Neuronal stem cell (in vitro differentiated cells): ENCODE data around the gene CIBAR2.

ENCODE experiments used
- DNase-seq: peaks from one replicate; pipeline ENCODE4 v3.0.0-alpha.2; 2013; ENCODE audit warnings: low spot score
- H2AFZ ChIP-seq: one replicate; pipeline ENCODE4 v1.6.1; 2013; ENCODE audit warnings: mild to moderate bottlenecking, low read length, inconsistent platforms
- H2AK5ac ChIP-seq: 2 replicates; pipeline ENCODE4 v1.6.1; 2013; ENCODE audit warnings: low read depth, mild to moderate bottlenecking, inconsistent platforms, low read length, moderate library complexity, mixed read lengths
- H2BK120ac ChIP-seq: 2 replicates; pipeline ENCODE4 v1.6.1; 2013; ENCODE audit warnings: low read depth, mild to moderate bottlenecking, inconsistent platforms, low read length, moderate library complexity, mixed read lengths
- H2BK12ac ChIP-seq: one replicate; pipeline ENCODE4 v1.6.1; 2013; ENCODE audit warnings: low read length, inconsistent platforms
- H2BK15ac ChIP-seq: 2 replicates; pipeline ENCODE4 v1.6.1; 2013; ENCODE audit warnings: mild to moderate bottlenecking, low read length, inconsistent platforms, mixed read lengths
- H2BK5ac ChIP-seq: one replicate; pipeline ENCODE4 v1.6.1; 2013; ENCODE audit warnings: inconsistent platforms, mild to moderate bottlenecking, low read length, moderate library complexity
- H3K14ac ChIP-seq: one replicate; pipeline ENCODE4 v1.6.1; 2013; ENCODE audit warnings: low read length, inconsistent platforms
- H3K18ac ChIP-seq: 2 replicates; pipeline ENCODE4 v1.6.1; 2013; ENCODE audit warnings: low read length, inconsistent platforms
- H3K23ac ChIP-seq: 2 replicates; pipeline ENCODE4 v1.6.1; 2013; ENCODE audit warnings: low read depth, mild to moderate bottlenecking, mixed read lengths, low read length, inconsistent platforms; ENCODE audit not compliant: poor library complexity
- H3K27ac ChIP-seq: replicated peaks from 3 replicates; pipeline ENCODE4 v1.5.1; 2013; ENCODE audit warnings: low read length, inconsistent platforms
- H3K27me3 ChIP-seq, 3 experiments: 2 replicates each; pipeline ENCODE4 v1.6.1; 2013; ENCODE audit warnings: low read length in 3 of 3, mild to moderate bottlenecking in 2 of 3, inconsistent platforms in 1 of 3, low read depth in 1 of 3, mixed read lengths in 1 of 3, moderate library complexity in 1 of 3; ENCODE audit not compliant: control insufficient read depth in 3 of 3, insufficient read depth in 3 of 3
- H3K36me3 ChIP-seq, 2 donors: replicated peaks in 1 of 2; 2 replicates each; pipeline ENCODE4 v1.6.1; 2013; ENCODE audit warnings: low read length in 2 of 2; ENCODE audit not compliant: control insufficient read depth in 2 of 2, insufficient read depth in 2 of 2
- H3K4ac ChIP-seq: 2 replicates; pipeline ENCODE4 v1.6.1; 2013; ENCODE audit warnings: inconsistent platforms, mild to moderate bottlenecking, low read length, moderate library complexity
- H3K4me1 ChIP-seq, 2 donors: 1 replicate in 1 of 2; 2 replicates in 1 of 2; pipeline ENCODE4 v1.6.1; 2013; ENCODE audit warnings: low read length in 2 of 2, low read depth in 1 of 2; ENCODE audit not compliant: control insufficient read depth in 2 of 2, insufficient read depth in 1 of 2
- H3K4me2 ChIP-seq: one replicate; pipeline ENCODE4 v1.6.1; 2013; ENCODE audit warnings: mild to moderate bottlenecking, low read length, inconsistent platforms; ENCODE audit not compliant: insufficient read depth, poor library complexity, severe bottlenecking
- H3K4me3 ChIP-seq, 2 donors: 2 replicates each; pipeline ENCODE4 v1.5.1; 2013; ENCODE audit warnings: low read length in 2 of 2, mild to moderate bottlenecking in 2 of 2, inconsistent platforms in 1 of 2, moderate library complexity in 1 of 2
- H3K79me1 ChIP-seq: one replicate; pipeline ENCODE4 v1.6.1; 2013; ENCODE audit warnings: low read depth, mild to moderate bottlenecking, inconsistent platforms, low read length, moderate library complexity
- H3K9ac ChIP-seq: one replicate; pipeline ENCODE4 v1.6.1; 2013; ENCODE audit warnings: mild to moderate bottlenecking, low read depth, low read length, inconsistent platforms; ENCODE audit not compliant: poor library complexity
- H3K9me3 ChIP-seq, 2 donors: replicated peaks in 1 of 2; 2 replicates each; pipeline versions ENCODE3 to v1.6.1; 2013; ENCODE audit warnings: low read length in 2 of 2, mild to moderate bottlenecking in 2 of 2, inconsistent platforms in 1 of 2, low read depth in 1 of 2, mixed read lengths in 1 of 2, moderate library complexity in 1 of 2; ENCODE audit not compliant: control insufficient read depth in 2 of 2, insufficient read depth in 1 of 2
- H4K8ac ChIP-seq: one replicate; pipeline ENCODE4 v1.6.1; 2013; ENCODE audit warnings: low read depth, mild to moderate bottlenecking, inconsistent platforms, low read length, moderate library complexity
- H4K91ac ChIP-seq: one replicate; pipeline ENCODE4 v1.6.1; 2013; ENCODE audit warnings: low read length, low read depth, mild to moderate bottlenecking, inconsistent platforms; ENCODE audit not compliant: poor library complexity
- WGBS, 2 donors: extraction: QIAGEN DNeasy Blood & Tissue Kit; methylation state at CpG; one replicate each; pipeline ENCODE4 v1.1.7; 2013; ENCODE audit warnings: missing lambda C conversion rate in 2 of 2, mixed read lengths in 1 of 2; ENCODE audit not compliant: insufficient read length in 2 of 2, insufficient replicate concordance in 1 of 2; ENCODE audit errors: extremely low coverage in 2 of 2; 5-methylcytosine and 5-hydroxymethylcytosine counted together

The CIBAR2 gene

GRCh38 chr16:85138073-85138824 lies 26.0 kb upstream of the CIBAR2 start:
- H3K18ac ChIP-seq = peak overlapping the region; percentile 67
- peak overlapping the region; percentile 31 for H3K23ac ChIP-seq
- H3K9ac ChIP-seq = peak overlapping the region; percentile 32
- no peak overlapping the region for H2BK120ac ChIP-seq
- H3K14ac ChIP-seq = no peak overlapping the region
- peaks cover 5 to 39% of the 10 kb centered on the region in 2 donors for H3K4me1 ChIP-seq
- WGBS, 2 donors = no CpG with 5 or more reads among the region's 12 CpGs
- no peak overlapping the region for H4K91ac ChIP-seq
- no peak overlapping the region for H2BK12ac ChIP-seq
- DNase-seq = no peak
- peak overlapping the region; percentile 90 for H2AFZ ChIP-seq
- no peaks in the 10 kb centered on the region for H3K9me3 ChIP-seq
- peak overlapping the region; percentile 84 for H2BK15ac ChIP-seq
- H2AK5ac ChIP-seq = no peak overlapping the region
- no peaks in the 10 kb centered on the region for H3K36me3 ChIP-seq
- peaks cover 0 to 2% (median 0%) of the 10 kb centered on the region in 3 experiments for H3K27me3 ChIP-seq
- peak overlapping the region; percentile 59 for H2BK5ac ChIP-seq
- H3K4ac ChIP-seq = no peak overlapping the region
- H3K4me2 ChIP-seq = no peak overlapping the region
- no peak overlapping the region for H3K27ac ChIP-seq
- H3K79me1 ChIP-seq = no peaks in the 10 kb centered on the region
- no peak overlapping the region for H3K4me3 ChIP-seq
- H4K8ac ChIP-seq = no peak overlapping the region

DNA sequence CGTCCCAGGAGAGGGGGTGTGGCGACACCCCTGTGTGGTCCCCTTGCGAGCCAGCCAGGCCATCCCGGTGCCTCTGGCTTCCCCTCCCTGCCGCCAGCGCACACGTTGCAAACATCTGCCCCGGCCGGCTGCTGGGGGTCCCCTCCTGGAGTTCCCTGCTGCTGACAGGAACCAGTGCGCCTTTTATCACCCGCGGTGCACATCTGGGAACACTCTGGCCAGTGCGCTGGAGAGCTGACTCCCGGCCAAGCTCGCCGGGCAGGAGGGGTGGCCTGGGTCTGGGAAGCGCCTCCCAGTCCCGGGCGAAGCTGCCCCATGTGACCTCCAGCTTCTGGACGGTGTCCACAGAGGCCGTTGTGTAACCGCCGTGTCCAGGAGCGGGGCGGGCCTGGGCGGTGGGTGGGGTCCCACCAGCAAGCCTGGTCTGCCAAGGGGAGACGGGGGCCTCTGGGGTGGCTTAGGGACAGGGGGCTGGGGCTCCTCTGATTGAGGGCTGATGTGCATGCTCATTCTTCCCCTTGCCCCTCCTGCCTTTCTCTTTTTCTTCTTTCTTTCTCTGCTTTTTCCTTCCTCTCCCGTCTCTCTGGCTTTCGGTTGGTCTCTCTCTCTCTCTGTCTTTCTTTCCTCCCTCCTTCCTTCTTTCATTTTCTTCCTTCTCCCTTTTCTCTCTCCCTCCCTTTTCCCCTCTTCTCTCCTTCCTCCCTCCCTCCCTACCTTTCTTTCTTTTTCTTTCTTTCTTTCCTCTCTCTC lies 25.2 kb upstream of the CIBAR2 start:
- no peak overlapping the region for H4K91ac ChIP-seq
- H2BK15ac ChIP-seq = no peak overlapping the region
- no peak overlapping the region for H2BK12ac ChIP-seq
- no peak overlapping the region for H3K23ac ChIP-seq
- no peak overlapping the region for H4K8ac ChIP-seq
- H3K4me1 ChIP-seq = peaks cover 5 to 35% of the 10 kb centered on the region in 2 donors
- H3K4me2 ChIP-seq = no peak overlapping the region
- no peak for DNase-seq
- peak overlapping the region; percentile 14 for H2BK120ac ChIP-seq
- H3K27me3 ChIP-seq = no peaks in the 10 kb centered on the region
- H2BK5ac ChIP-seq = no peak overlapping the region
- H3K36me3 ChIP-seq = no peaks in the 10 kb centered on the region
- H3K9ac ChIP-seq = no peak overlapping the region
- H3K18ac ChIP-seq = peak overlapping the region; percentile 24
- peak overlapping the region; percentile 90 for H2AFZ ChIP-seq
- no CpG with 5 or more reads among the region's 29 CpGs for WGBS, 2 donors
- H3K14ac ChIP-seq = no peak overlapping the region
- H3K9me3 ChIP-seq = peaks cover 0 to 2% of the 10 kb centered on the region in 2 donors
- H2AK5ac ChIP-seq = peak overlapping the region; percentile 6
- H3K4me3 ChIP-seq = no peak overlapping the region
- H3K27ac ChIP-seq = no peak overlapping the region
- no peak overlapping the region for H3K4ac ChIP-seq
- no peaks in the 10 kb centered on the region for H3K79me1 ChIP-seq

GRCh38 chr16:85136702-85137322 lies 24.5 kb upstream of the CIBAR2 start:
- no peak overlapping the region for H3K9ac ChIP-seq
- no peak overlapping the region for H4K8ac ChIP-seq
- H3K4me3 ChIP-seq = no peak overlapping the region
- H3K9me3 ChIP-seq = peaks cover 0 to 2% of the 10 kb centered on the region in 2 donors
- no peaks in the 10 kb centered on the region for H3K79me1 ChIP-seq
- peak overlapping the region; percentile 90 for H2AFZ ChIP-seq
- no peak overlapping the region for H3K14ac ChIP-seq
- no peak overlapping the region for H3K4ac ChIP-seq
- peaks cover 5 to 29% of the 10 kb centered on the region in 2 donors for H3K4me1 ChIP-seq
- no peak overlapping the region for H2BK12ac ChIP-seq
- peak overlapping the region; percentile 6 for H2AK5ac ChIP-seq
- peak overlapping the region; percentile 14 for H2BK120ac ChIP-seq
- DNase-seq = no peak
- H3K18ac ChIP-seq = peak overlapping the region; percentile 24
- no peak overlapping the region for H3K27ac ChIP-seq
- no peak overlapping the region for H2BK15ac ChIP-seq
- H3K36me3 ChIP-seq = no peaks in the 10 kb centered on the region
- no peak overlapping the region for H4K91ac ChIP-seq
- H3K27me3 ChIP-seq = no peaks in the 10 kb centered on the region
- H2BK5ac ChIP-seq = no peak overlapping the region
- WGBS, 2 donors = no CpG with 5 or more reads among the region's 17 CpGs
- H3K23ac ChIP-seq = no peak overlapping the region
- no peak overlapping the region for H3K4me2 ChIP-seq
